ENCODE measurements around the gene PVALB. TPM values are rescaled to one million over a fixed set of nuclear protein-coding genes. Genes with fewer than 3 reads are reported as not detected.

PVALB gene
- total RNA-seq, 1 donor: not detected

DNA sequence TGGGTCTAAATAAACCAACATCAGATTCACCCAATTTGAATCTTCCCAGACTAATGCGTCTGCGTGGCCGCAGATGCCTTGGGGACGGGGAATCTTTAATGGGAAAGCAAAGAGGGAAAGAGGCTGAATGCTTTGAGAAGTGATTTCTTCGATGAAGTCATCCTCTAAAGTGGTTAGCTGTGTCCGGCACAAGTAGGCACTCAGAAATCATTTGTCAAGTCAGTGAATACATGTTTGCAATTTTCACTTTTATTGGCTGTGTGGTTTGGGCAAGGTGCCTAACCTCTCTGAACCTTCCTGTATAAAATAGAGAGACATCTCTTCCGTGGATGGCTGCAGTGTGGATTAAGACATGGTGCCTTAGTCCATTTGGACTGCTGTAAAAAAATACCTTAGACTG, 21.2 kb downstream of the PVALB start:
- H3K4me1 ChIP-seq (ENCODE audit: insufficient read depth, low read length): no peaks in the 10 kb centered on the region
- no peak overlapping the region for H3K4me2 ChIP-seq (ENCODE audit: insufficient read depth, low read length)
- H3K36me3 ChIP-seq (ENCODE audit: insufficient read depth, low read length): no peaks in the 10 kb centered on the region
- DNase-seq (ENCODE audit: insufficient read length, low spot score, missing footprints): peak; percentile 81
- no peaks in the 10 kb centered on the region for H4K20me1 ChIP-seq (ENCODE audit: insufficient read depth, low read length)
- H3K9me3 ChIP-seq (ENCODE audit: low read depth, low read length): no peaks in the 10 kb centered on the region
- no peak overlapping the region for H3K27ac ChIP-seq (ENCODE audit: low read depth, low read length)
- H3K79me2 ChIP-seq (ENCODE audit: insufficient read depth, low read length): no peaks in the 10 kb centered on the region
- peaks cover 30% of the 10 kb centered on the region for H3K27me3 ChIP-seq (ENCODE audit: insufficient read depth, low read length)
- H2AFZ ChIP-seq (ENCODE audit: low read length): no peak overlapping the region
- no peak overlapping the region for H3K4me3 ChIP-seq (ENCODE audit: insufficient read depth, low read length)
- TF ChIP-seq, protein P1, sequence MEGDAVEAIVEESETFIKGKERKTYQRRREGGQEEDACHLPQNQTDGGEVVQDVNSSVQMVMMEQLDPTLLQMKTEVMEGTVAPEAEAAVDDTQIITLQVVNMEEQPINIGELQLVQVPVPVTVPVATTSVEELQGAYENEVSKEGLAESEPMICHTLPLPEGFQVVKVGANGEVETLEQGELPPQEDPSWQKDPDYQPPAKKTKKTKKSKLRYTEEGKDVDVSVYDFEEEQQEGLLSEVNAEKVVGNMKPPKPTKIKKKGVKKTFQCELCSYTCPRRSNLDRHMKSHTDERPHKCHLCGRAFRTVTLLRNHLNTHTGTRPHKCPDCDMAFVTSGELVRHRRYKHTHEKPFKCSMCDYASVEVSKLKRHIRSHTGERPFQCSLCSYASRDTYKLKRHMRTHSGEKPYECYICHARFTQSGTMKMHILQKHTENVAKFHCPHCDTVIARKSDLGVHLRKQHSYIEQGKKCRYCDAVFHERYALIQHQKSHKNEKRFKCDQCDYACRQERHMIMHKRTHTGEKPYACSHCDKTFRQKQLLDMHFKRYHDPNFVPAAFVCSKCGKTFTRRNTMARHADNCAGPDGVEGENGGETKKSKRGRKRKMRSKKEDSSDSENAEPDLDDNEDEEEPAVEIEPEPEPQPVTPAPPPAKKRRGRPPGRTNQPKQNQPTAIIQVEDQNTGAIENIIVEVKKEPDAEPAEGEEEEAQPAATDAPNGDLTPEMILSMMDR (IDR thresholded peaks at IDR 0.05; ENCODE audit: extremely low read depth, low read depth, low read length): no peak

DNA sequence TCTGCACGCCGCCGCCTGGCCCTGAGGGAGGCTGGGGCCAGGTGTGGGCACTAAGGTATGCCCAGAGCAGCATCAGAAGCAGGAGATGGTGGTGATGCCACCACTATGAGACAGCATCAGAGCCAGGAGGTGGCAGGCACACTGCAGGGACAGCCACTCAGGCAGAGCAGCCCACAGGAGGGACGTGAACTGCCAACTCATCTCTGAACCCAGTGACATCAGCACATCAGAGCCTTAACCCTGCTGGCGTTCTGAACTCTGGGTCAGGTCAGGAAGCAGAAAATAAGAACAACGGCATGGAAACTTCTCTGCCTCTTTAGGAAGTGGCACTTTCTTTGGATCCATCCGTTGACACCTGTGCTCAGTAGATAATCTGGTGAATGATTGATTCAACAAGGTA, 26.2 kb downstream of the PVALB start:
- peaks cover 66% of the 10 kb centered on the region for H3K27me3 ChIP-seq (ENCODE audit: insufficient read depth, low read length)

DNA sequence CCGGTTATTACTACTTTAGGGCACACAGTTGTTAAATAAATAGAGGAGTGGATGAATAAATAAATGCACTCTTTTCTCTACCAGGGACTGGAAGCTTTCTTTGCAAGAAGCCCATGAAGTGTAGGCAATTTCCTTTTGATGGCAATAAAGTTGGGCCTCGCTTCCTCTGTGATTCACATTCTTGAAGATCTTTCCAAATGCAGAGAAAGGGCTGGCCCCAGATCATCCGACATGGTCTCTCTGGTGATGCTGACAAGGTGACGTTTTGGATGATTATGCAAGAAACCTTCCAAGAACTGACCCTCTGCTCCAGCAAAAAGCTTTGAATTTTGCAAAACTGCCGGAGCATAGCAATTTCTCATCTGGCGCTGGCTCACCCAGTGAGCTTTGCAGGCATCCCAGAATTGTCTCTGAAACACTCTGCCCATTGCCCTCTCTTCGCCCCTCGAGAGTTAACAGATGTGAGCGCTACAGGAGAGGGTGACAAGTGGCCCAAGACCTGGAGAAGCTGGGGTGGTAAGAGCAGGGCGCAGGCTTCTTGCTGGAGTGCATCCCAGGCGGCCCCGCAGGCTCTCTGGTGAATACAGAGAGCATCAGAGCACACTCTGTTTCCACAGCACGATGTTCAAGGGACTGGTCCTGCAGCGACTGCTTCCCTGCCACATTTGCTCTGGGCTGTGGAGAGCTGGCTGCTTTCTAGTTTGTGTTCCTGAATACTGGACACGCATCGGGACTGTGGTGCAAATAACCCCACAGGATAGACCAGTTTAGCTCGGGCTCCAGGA, 29.4 kb downstream of the PVALB start:
- Histone ChIP-seq H2AFZ (ENCODE audit: low read length) (no peak overlapping the region), H3K9me3 (ENCODE audit: low read depth, low read length) (no peaks in the 10 kb centered on the region), H3K4me1 (ENCODE audit: insufficient read depth, low read length) (no peaks in the 10 kb centered on the region), H3K27ac (ENCODE audit: low read depth, low read length) (no peak overlapping the region), H3K79me2 (ENCODE audit: insufficient read depth, low read length) (no peaks in the 10 kb centered on the region), H3K4me2 (ENCODE audit: insufficient read depth, low read length) (no peak overlapping the region), H4K20me1 (ENCODE audit: insufficient read depth, low read length) (peaks cover 3% of the 10 kb centered on the region), H3K27me3 (ENCODE audit: insufficient read depth, low read length) (peaks cover 69% of the 10 kb centered on the region), H3K36me3 (ENCODE audit: insufficient read depth, low read length) (no peaks in the 10 kb centered on the region), H3K4me3 (ENCODE audit: insufficient read depth, low read length) (no peak overlapping the region)
- no peak for DNase-seq (ENCODE audit: insufficient read length, low spot score, missing footprints)
- TF ChIP-seq, protein P1 (IDR thresholded peaks at IDR 0.05; ENCODE audit: extremely low read depth, low read depth, low read length): no peak

More for the DNA sequence above, 26.2 kb downstream of the PVALB start:
- Histone ChIP-seq H3K36me3 (ENCODE audit: insufficient read depth, low read length) (no peaks in the 10 kb centered on the region), H3K9me3 (ENCODE audit: low read depth, low read length) (no peaks in the 10 kb centered on the region), H3K27ac (ENCODE audit: low read depth, low read length) (no peak overlapping the region), H3K4me3 (ENCODE audit: insufficient read depth, low read length) (no peak overlapping the region), H3K79me2 (ENCODE audit: insufficient read depth, low read length) (no peaks in the 10 kb centered on the region), H2AFZ (ENCODE audit: low read length) (no peak overlapping the region), H3K4me1 (ENCODE audit: insufficient read depth, low read length) (no peaks in the 10 kb centered on the region), H3K4me2 (ENCODE audit: insufficient read depth, low read length) (no peak overlapping the region), H4K20me1 (ENCODE audit: insufficient read depth, low read length) (no peaks in the 10 kb centered on the region)
- TF ChIP-seq, protein P1 (IDR thresholded peaks at IDR 0.05; ENCODE audit: extremely low read depth, low read depth, low read length): no peak
- no peak for DNase-seq (ENCODE audit: insufficient read length, low spot score, missing footprints)

DNA sequence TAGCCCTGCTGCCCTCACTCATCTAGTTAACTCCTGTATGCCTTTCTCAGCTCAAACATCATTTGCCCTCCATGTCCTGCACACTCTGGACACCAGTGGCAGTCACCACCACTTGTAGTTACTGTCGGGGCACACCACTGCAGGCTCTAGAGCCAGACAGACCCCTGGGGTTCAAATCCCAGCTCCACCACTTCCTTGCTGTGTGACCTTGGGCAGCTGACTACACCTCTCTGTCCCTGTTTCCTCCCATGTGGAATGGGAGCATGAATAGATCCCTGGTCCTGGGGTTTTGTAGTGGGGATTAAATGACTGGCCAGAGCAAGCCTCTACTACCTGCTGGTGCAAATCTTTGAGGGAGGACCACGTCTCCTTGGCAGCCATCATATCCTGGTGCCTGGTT, 33.1 kb downstream of the PVALB start:
- no peak overlapping the region for H2AFZ ChIP-seq (ENCODE audit: low read length)
- no peaks in the 10 kb centered on the region for H3K79me2 ChIP-seq (ENCODE audit: insufficient read depth, low read length)
- TF ChIP-seq, protein P1 (IDR thresholded peaks at IDR 0.05; ENCODE audit: extremely low read depth, low read depth, low read length): no peak

More for the DNA sequence above, 33.1 kb downstream of the PVALB start:
- Histone ChIP-seq H3K4me1 (ENCODE audit: insufficient read depth, low read length) (peaks cover 4% of the 10 kb centered on the region), H3K27ac (ENCODE audit: low read depth, low read length) (no peak overlapping the region), H3K4me3 (ENCODE audit: insufficient read depth, low read length) (no peak overlapping the region), H3K9me3 (ENCODE audit: low read depth, low read length) (no peaks in the 10 kb centered on the region), H4K20me1 (ENCODE audit: insufficient read depth, low read length) (peaks cover 3% of the 10 kb centered on the region), H3K36me3 (ENCODE audit: insufficient read depth, low read length) (no peaks in the 10 kb centered on the region), H3K4me2 (ENCODE audit: insufficient read depth, low read length) (no peak overlapping the region), H3K27me3 (ENCODE audit: insufficient read depth, low read length) (peaks cover 46% of the 10 kb centered on the region)
- DNase-seq (ENCODE audit: insufficient read length, low spot score, missing footprints): no peak

Data from osteoblast (primary cell).